ENCODE results near the gene TMEM47. TPM values are rescaled to one million over a fixed set of nuclear protein-coding genes. Genes with fewer than 3 reads are reported as not detected.
A peak's percentile ranks its signal among the peaks of the same experiment; 100 is the strongest.

TMEM47 gene
- total RNA-seq, 1 donor: 62.6 TPM

GRCh38 chrX:34655501-34656455 is 1.3 kb downstream of the TMEM47 start:
- peak overlapping the region; percentile 57 for H3K4me3 ChIP-seq (ENCODE audit: low read depth, low read length)
- DNase-seq (ENCODE audit: low read depth): no peak
- TF ChIP-seq CTCF (IDR thresholded peaks at IDR 0.05; ENCODE audit: insufficient read depth, low read depth, low read length): no peak

GRCh38 chrX:34654696-34655490 is 2.2 kb downstream of the TMEM47 start:
- TF ChIP-seq CTCF (IDR thresholded peaks at IDR 0.05; ENCODE audit: insufficient read depth, low read depth, low read length): no peak
- DNase-seq (ENCODE audit: low read depth): no peak
- H3K4me3 ChIP-seq (ENCODE audit: low read depth, low read length): peak overlapping the region; percentile 57

- TF ChIP-seq CTCF (IDR thresholded peaks at IDR 0.05; ENCODE audit: insufficient read depth, low read depth, low read length): no peak
- no peak for DNase-seq (ENCODE audit: low read depth)
- peak overlapping the region; percentile 23 for H3K4me3 ChIP-seq (ENCODE audit: low read depth, low read length)
Observed at GRCh38 chrX:34653811-34654210, 3.3 kb downstream of the TMEM47 start.

DNA sequence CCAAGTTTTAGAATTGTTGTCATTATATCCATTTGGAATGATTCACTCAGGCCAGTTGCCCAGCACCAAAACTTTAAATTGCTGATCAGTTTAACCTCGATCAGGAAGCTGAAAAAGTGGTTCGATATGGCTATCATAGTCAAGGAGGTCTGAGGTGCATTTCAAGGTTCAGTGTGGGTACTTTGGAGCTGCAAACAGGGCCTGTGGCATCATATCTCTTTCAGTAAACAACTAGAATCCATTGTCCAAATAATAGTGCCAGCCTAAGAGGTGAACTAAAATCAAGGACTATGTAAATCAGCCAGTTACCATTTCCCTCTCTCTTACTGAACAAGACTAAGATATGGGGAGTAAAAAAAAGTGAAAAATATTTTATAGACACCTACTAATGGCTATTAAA is 14.2 kb downstream of the TMEM47 start:
- no peak for DNase-seq (ENCODE audit: low read depth)
- TF ChIP-seq CTCF (IDR thresholded peaks at IDR 0.05; ENCODE audit: insufficient read depth, low read depth, low read length): no peak
- H3K4me3 ChIP-seq (ENCODE audit: low read depth, low read length): no peak overlapping the region

DNA sequence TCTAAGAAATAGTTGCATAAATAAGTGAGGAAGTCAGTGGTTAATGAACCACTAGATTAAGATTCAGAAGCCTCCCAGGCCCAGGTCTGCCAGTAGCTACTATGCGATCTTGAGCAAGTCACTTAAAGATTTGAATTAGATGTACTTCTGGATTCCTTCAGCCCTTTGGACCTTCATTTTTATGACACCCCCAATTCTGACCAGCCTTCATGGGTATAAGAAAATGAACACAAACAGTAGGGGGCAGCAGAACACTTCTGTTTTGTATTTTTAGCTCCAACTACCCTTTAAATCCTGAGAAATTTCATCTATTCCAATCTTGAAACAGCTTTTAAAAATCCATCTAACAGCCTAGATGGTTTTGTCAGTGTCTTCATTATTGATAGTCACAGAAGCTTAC is 19.0 kb downstream of the TMEM47 start:
- DNase-seq (ENCODE audit: low read depth): no peak
- no peak overlapping the region for H3K4me3 ChIP-seq (ENCODE audit: low read depth, low read length)
- peak; percentile 30 for TF ChIP-seq CTCF (IDR thresholded peaks at IDR 0.05; ENCODE audit: insufficient read depth, low read depth, low read length)

DNA sequence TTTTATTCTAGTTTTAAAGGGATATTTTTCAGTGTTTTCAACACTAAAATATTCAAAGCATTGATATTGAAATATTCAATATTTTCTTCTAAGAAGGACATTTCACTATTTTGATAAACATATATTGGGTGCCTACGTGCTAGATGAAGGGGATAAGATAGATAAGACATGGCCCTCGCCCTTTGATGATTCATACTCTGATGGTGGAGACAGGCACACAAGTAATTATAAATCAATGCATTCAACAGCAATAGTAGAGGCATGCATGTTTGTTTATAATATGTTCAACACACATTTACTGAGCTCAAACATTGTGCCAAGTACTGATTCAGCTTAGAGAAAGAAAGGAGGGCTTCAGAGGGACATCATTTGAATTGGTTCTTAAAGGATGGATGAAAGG is 22.7 kb downstream of the TMEM47 start:
- no peak for TF ChIP-seq CTCF (IDR thresholded peaks at IDR 0.05; ENCODE audit: insufficient read depth, low read depth, low read length)
- DNase-seq (ENCODE audit: low read depth): no peak
- no peak overlapping the region for H3K4me3 ChIP-seq (ENCODE audit: low read depth, low read length)
